NCI-H146 treated with DMSO at 0.1 percent for 48 hours (cell line): ENCODE results near the gene ACVR1B.

Experiments used
- DNase-seq: peaks from one replicate; lab custom pipeline; 2025; ENCODE audit not compliant: unreplicated experiment; lab: John Stamatoyannopoulos, UW

Gene ACVR1B

DNA sequence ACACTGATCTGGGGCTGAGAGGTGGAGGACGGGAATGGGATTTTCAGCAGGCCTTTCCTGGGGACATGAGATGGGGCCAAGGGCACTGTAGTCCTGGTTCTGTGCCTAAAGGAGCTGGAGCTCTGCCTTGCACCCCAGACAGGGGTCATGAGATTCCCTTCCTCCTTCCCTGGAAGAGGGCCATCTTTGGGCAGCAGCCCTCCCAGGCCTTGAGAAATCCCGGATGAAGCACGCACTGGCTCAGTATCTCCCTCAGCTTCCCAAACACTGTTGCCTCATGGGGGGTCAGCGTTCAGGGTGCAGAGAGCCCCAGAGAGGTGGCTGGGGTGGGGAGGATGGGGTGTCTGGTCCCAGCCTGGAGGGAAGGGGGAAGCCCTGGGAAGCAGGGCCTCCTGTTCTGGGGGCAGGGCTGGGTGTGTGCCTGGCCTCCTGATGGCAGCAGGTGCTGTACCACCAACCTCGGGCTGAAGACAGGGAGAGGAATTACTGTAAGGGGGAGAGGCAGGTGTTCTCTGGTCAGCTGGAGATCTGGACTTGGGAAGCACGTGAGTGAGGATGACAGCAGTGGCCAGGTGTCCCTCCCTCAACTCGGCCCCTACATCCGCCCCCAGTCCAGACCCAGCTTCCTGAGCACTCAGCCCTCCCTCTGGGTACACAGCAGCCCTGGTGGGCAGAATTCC, 91.3 kb downstream of the ACVR1B start:
- DNase-seq = peak; percentile 79

DNA sequence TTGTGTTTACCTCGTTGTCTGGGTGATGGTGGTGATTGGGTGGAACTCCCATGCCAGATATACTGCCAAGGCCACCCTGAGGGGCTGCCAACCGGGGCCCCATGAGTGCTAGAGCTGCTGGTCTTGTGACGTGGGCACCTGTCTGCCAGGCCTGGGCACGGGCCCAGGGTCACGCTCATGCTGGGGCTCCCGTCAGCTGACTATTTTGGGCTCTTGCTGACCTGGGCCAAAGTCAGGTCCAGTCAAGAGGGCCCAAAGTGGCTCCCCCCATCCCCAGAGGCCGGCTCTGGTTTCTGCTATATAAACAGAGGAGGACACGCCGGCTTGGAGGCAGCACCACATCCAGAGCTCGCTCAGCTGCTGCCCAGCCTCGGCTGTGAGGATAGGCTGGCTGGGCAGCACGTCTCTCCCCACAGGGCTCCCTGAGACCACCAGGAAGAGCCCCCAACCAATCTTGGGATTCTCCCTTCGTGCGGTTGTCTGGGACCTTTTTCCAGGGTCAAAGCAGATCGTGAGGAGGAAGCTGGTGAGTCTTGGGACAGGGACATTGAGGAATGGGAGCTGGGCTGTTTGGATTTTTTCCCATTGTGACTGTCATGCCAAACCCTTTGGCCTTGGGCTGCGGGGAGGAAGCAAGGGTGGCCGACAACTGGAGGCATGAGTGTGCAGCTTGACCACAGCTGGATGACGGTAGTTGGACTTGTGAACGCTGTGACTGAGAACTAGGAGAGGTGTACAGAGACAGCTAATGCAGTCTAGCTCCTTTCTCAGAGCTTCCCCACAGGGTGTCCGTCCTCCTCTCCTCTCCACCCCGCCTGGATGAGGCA, 92.1 kb downstream of the ACVR1B start:
- DNase-seq = no peak

DNA sequence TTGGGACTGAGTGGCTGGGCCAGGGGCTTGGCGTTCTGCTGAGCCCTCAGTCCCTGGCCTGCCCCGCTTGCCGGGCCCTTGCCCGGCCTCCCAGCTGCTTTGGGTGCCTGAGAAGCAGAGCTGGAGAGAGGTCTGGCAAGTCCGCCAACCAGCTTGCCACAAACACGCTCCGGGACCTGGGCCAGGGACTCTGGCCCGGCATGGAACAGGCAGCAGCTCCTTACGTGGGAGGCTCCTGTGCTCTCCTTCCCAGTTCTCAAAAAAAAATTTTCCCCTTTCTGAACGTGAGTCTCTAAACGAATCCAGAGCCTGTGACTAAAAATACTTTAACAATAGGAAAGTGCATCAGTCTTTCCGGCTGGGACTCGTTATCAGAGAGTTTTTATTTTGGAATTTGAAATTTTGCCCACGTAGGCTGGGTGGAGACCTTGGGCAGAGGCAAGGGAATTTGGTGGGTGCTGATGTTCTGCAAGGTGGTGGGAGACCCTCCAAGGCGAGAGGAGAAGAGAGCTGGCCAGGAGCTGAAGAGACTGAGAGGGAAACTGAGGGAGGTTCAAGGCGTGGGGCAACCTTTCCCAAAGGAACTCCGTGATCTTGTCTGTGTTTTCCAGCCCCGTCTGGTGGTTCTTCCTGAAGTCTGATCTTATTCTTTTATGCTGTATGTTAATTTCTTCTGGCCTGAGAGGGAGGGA, 92.9 kb downstream of the ACVR1B start:
- no peak for DNase-seq

DNA sequence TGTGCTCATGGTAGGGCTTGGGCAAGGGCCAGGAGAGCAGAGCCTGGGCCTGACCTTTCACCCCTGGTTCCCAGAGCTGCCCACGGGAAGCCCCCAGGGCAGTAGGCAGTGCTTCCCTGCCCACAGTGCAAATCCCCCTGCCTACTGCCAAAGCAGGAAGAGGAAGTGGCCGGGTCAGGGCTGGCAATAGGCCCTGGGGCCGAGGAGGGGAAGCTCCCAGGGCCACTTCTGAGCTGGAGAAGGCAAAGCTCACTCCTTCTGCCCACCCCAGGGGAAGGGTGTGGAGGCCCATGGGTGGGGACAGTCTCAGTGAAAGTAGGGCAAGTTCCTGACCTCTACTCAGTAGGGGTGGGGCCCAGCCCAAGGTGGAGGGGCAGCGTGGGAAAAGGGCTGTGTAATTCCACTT, 94.3 kb downstream of the ACVR1B start:
- DNase-seq = no peak
